Liver (tissue), 9 donors: ENCODE results near the gene UROC1. TPM values are rescaled to one million over a fixed set of nuclear protein-coding genes. Genes with fewer than 3 reads are reported as not detected.

Source experiments
- DNase-seq: peaks from one replicate; pipeline ENCODE4 v3.0.0-alpha.2; 2017; ENCODE audit warnings: low spot score
- H3K27ac ChIP-seq, 2 donors: one replicate each; pipeline ENCODE4 v1.7.0; 2013; ENCODE audit warnings: inconsistent platforms in 2 of 2, low read length in 2 of 2, control low read depth in 1 of 2, low read depth in 1 of 2, mild to moderate bottlenecking in 1 of 2
- H3K27me3 ChIP-seq, 4 donors: one replicate each; pipeline versions ENCODE4 v1.6.1 to v1.7.0; 2013; ENCODE audit warnings: low read length in 3 of 4, inconsistent platforms in 1 of 4, mild to moderate bottlenecking in 1 of 4, moderate library complexity in 1 of 4; ENCODE audit not compliant: control insufficient read depth in 4 of 4, insufficient read depth in 4 of 4
- H3K36me3 ChIP-seq, 4 donors: one replicate each; pipeline versions ENCODE4 v1.6.1 to v1.7.0; 2013; ENCODE audit warnings: low read length in 3 of 4, mild to moderate bottlenecking in 3 of 4, low read depth in 1 of 4, moderate library complexity in 1 of 4; ENCODE audit not compliant: control insufficient read depth in 4 of 4, insufficient read depth in 3 of 4
- H3K4me1 ChIP-seq, 4 donors: one replicate each; pipeline versions ENCODE4 v1.6.1 to v1.7.0; 2013; ENCODE audit warnings: low read length in 3 of 4, mild to moderate bottlenecking in 3 of 4, moderate library complexity in 1 of 4; ENCODE audit not compliant: control insufficient read depth in 4 of 4, insufficient read depth in 4 of 4
- H3K4me3 ChIP-seq, 3 donors: one replicate each; pipeline versions ENCODE4 v1.6.1 to v1.7.0; 2013; ENCODE audit warnings: low read length in 3 of 3, control low read depth in 1 of 3, low read depth in 1 of 3, mild to moderate bottlenecking in 1 of 3
- H3K9ac ChIP-seq, 2 donors: one replicate each; pipeline ENCODE4 v1.7.0; 2013; ENCODE audit warnings: low read length in 2 of 2, mild to moderate bottlenecking in 2 of 2, moderate library complexity in 2 of 2, control low read depth in 1 of 2, low read depth in 1 of 2
- H3K9me3 ChIP-seq, 4 donors: one replicate each; pipeline versions ENCODE4 v1.6.1 to v1.7.0; 2013; ENCODE audit warnings: low read length in 3 of 4; ENCODE audit not compliant: control insufficient read depth in 4 of 4
- ATF3 ChIP-seq: IDR thresholded peaks from 2 replicates; pipeline ENCODE4 v1.6.1; 2016; ENCODE audit warnings: antibody characterized with exemption
- CTCF ChIP-seq: fragments of 150-350 bp; IDR thresholded peaks from 2 replicates; pipeline ENCODE4 v1.5.1; 2017; ENCODE audit warnings: improper control_type of control experiment, low read depth, low read length; ENCODE audit not compliant: missing input control
- EGR1 ChIP-seq, 2 donors: IDR thresholded peaks; 2 replicates each; pipeline ENCODE4 v1.6.1; 2016 to 2018; ENCODE audit warnings: antibody characterized with exemption in 2 of 2, low read depth in 2 of 2
- FOXA1 ChIP-seq: IDR thresholded peaks from 2 replicates; pipeline ENCODE4 v1.6.1; 2016; ENCODE audit warnings: antibody characterized with exemption
- FOXA2 ChIP-seq: IDR thresholded peaks from 2 replicates; pipeline ENCODE4 v1.6.1; 2016; ENCODE audit warnings: antibody characterized with exemption
- GABPA ChIP-seq, 2 donors: IDR thresholded peaks in 1 of 2; conservative IDR thresholded peaks in 1 of 2; 2 replicates each; pipeline ENCODE4 v1.6.1; 2016; ENCODE audit warnings: antibody characterized with exemption in 2 of 2, mild to moderate bottlenecking in 1 of 2, moderate library complexity in 1 of 2
- HNF4A ChIP-seq, 2 donors: conservative IDR thresholded peaks; 2 replicates each; pipeline ENCODE4 v1.6.1; 2016; ENCODE audit warnings: antibody characterized with exemption in 2 of 2, mild to moderate bottlenecking in 2 of 2
- HNF4G ChIP-seq: IDR thresholded peaks from 2 replicates; pipeline ENCODE4 v1.6.1; 2016; ENCODE audit warnings: antibody characterized with exemption
- JUND ChIP-seq, 2 donors: IDR thresholded peaks; 2 replicates each; pipeline ENCODE4 v1.6.1; 2016; ENCODE audit warnings: antibody characterized with exemption in 2 of 2
- MAX ChIP-seq: IDR thresholded peaks from 2 replicates; pipeline ENCODE4 v1.6.1; 2016; ENCODE audit warnings: antibody characterized with exemption
- NR2F2 ChIP-seq: IDR thresholded peaks from 2 replicates; pipeline ENCODE4 v1.6.1; 2016; ENCODE audit warnings: antibody characterized with exemption
- RAD21 ChIP-seq, 2 donors: IDR thresholded peaks; 2 replicates each; pipeline ENCODE4 v1.6.1; 2016; ENCODE audit warnings: antibody characterized with exemption in 2 of 2, mild to moderate bottlenecking in 2 of 2
- REST ChIP-seq: IDR thresholded peaks from 2 replicates; pipeline ENCODE4 v1.6.1; 2016; ENCODE audit warnings: antibody characterized with exemption, mild to moderate bottlenecking
- RXRA ChIP-seq, 2 donors: IDR thresholded peaks; 2 replicates each; pipeline ENCODE4 v1.6.1; 2017 to 2018; ENCODE audit warnings: antibody characterized with exemption in 2 of 2, mild to moderate bottlenecking in 1 of 2
- TAF1 ChIP-seq: conservative IDR thresholded peaks from 2 replicates; pipeline ENCODE4 v1.6.1; 2016; ENCODE audit warnings: antibody characterized with exemption, mild to moderate bottlenecking
- YY1 ChIP-seq: IDR thresholded peaks from 2 replicates; pipeline ENCODE4 v1.6.1; 2016; ENCODE audit warnings: antibody characterized with exemption, mild to moderate bottlenecking
- ZBTB33 ChIP-seq: IDR thresholded peaks from 2 replicates; pipeline ENCODE4 v1.6.1; 2016; ENCODE audit warnings: antibody characterized with exemption
- WGBS: extraction: QIAGEN DNeasy Blood & Tissue Kit; methylation state at CpG from one replicate; pipeline ENCODE4 v1.1.7; 2013; 5-methylcytosine and 5-hydroxymethylcytosine counted together
- polyA plus RNA-seq, 2 donors: library from polyadenylated mRNA; stranded (reverse) in 1 of 2; unstranded in 1 of 2; fragments of 200-250 nt in 1 of 2; fragments of >200 nt in 1 of 2; fragmentation: Nextera tagmentation in 1 of 2; extraction: Ambion mirVana in 1 of 2; gene quantifications; one replicate each; pipeline versions ENCODE4 v1.2.1 to v1.2.3, GENCODE V29; 2013 to 2015
- total RNA-seq, 2 donors: library from RNA; depleted of rRNA; stranded (reverse); fragments of >200 nt; gene quantifications; one replicate each; pipeline ENCODE4 v1.2.3, GENCODE V29; 2014
- donor health status: healthy.
- donor health status: healthy.
- donor health status: healthy.
- donor health status: healthy.
- donor health status: healthy.

Gene UROC1
- total and polyA plus RNA-seq, 4 donors = 5.9 to 28.4 (median 18.2) TPM

GRCh38 chr3:126548556-126549466, 31.2 kb upstream of the UROC1 start:
- H3K27ac ChIP-seq = no peak overlapping the region
- no peaks in the 10 kb centered on the region for H3K36me3 ChIP-seq
- 70% methylated on average over 9 of the region's 9 CpGs for WGBS
- H3K4me1 ChIP-seq = no peaks in the 10 kb centered on the region
- no peak overlapping the region for H3K9ac ChIP-seq
- H3K27me3 ChIP-seq = no peaks in the 10 kb centered on the region
- no peaks in the 10 kb centered on the region for H3K9me3 ChIP-seq
- no peak overlapping the region for H3K4me3 ChIP-seq
- TF ChIP-seq YY1 (no peak), RAD21 (IDR thresholded peaks at IDR 0.05) (no peak), GABPA (IDR thresholded peaks at IDR 0.05 in 1 of 2, conservative IDR thresholded peaks at IDR 0.05 in 1 of 2) (no peak), TAF1 (no peak), REST (no peak), RXRA (IDR thresholded peaks at IDR 0.05) (no peak), HNF4G (no peak), MAX (no peak), JUND (IDR thresholded peaks at IDR 0.05) (no peak)
- no peak for DNase-seq

GRCh38 chr3:126547721-126548120, 30.1 kb upstream of the UROC1 start:
- 77% methylated on average over 1 of the region's 1 CpG for WGBS
- DNase-seq = no peak

More at GRCh38 chr3:126547721-126548120, 30.1 kb upstream of the UROC1 start:
- H3K36me3 ChIP-seq = peaks cover 0 to 6% (median 0%) of the 10 kb centered on the region in 4 donors
- no peaks in the 10 kb centered on the region for H3K27me3 ChIP-seq
- H3K27ac ChIP-seq = no peak overlapping the region
- TF ChIP-seq NR2F2 (no peak), EGR1 (IDR thresholded peaks at IDR 0.05; ENCODE audit: low read depth in 2 of 2) (no peak), GABPA (IDR thresholded peaks at IDR 0.05 in 1 of 2, conservative IDR thresholded peaks at IDR 0.05 in 1 of 2) (no peak), ATF3 (no peak), HNF4A (conservative IDR thresholded peaks at IDR 0.05) (no peak), JUND (IDR thresholded peaks at IDR 0.05) (no peak), FOXA2 (no peak), TAF1 (no peak), MAX (no peak), REST (no peak), FOXA1 (no peak), YY1 (no peak), ZBTB33 (no peak), RAD21 (IDR thresholded peaks at IDR 0.05) (no peak), CTCF (no peak), RXRA (IDR thresholded peaks at IDR 0.05) (no peak)
- H3K4me1 ChIP-seq = no peaks in the 10 kb centered on the region
- no peaks in the 10 kb centered on the region for H3K9me3 ChIP-seq
- H3K9ac ChIP-seq = no peak overlapping the region
- H3K4me3 ChIP-seq = no peak overlapping the region
